NCI-H446 treated with DMSO at 0.1 percent for 48 hours (cell line): ENCODE data around the gene LSG1.

Experiments
- DNase-seq: peaks from one replicate; lab custom pipeline; 2025; lab: John Stamatoyannopoulos, UW

Gene LSG1

DNA sequence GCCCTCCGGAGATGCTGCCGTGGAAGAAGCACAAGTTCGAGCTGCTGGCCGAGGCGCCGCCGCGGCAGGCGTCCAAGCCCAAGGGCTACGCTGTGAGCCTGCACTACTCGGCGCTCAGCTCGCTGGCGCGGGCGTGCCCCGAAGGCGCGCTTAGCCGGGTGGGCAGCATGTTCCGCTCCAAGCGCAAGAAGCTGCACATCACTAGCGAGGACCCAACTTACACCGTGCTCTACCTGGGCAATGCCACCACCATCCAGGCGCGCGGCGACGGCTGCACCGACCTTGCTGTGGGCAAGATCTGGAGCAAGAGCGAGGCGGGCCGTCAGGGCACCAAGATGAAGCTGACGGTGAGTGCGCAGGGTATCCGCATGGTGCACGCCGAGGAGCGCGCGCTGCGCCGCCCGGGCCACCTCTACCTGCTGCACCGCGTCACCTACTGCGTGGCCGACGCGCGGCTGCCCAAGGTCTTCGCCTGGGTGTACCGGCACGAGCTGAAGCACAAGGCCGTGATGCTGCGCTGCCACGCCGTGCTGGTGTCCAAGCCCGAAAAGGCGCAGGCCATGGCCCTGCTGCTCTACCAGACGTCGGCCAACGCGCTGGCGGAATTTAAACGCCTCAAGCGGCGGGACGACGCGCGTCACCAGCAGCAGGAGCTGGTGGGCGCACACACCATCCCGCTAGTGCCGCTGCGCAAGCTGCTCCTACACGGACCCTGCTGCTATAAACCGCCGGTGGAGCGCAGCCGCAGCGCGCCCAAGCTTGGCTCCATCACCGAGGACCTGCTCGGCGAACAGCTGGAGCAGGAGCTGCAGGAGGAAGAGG lies 15.0 kb upstream of the LSG1 start:
- no peak for DNase-seq

DNA sequence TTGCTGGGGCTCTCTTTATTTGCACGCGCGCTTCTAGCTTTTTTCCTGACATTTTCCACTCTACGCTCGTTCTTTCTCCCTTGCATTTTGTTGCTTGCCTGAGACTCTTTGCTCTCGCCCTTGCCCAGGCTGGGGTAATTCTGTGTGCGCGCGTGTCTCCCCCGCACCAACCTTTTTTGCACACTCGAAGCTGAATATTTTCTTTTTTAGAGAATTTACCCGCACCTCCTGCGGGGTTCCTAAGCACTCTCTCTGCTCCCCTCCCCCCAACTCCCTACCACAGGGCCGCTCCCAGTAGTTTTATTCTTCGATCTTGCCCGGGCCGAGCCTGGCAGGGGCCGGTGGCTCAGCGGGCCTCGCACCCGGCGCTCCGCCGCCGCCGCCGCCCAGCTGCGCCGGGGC lies 14.4 kb upstream of the LSG1 start:
- DNase-seq, result no peak

GRCh38 chr3:194685718-194686413 lies 13.9 kb upstream of the LSG1 start, which contains the start of gene FAM43A:
Gene FAM43A, plus strand, starts transcription at chr3:194685883. Its CDS starts 944 bp downstream, at chr3:194686827.
- DNase-seq, result peak; percentile 77

- DNase-seq, result no peak
These were observed 13.2 kb upstream of the LSG1 start for GRCh38 chr3:194685065-194685717.

GRCh38 chr3:194683380-194683779 lies 11.4 kb upstream of the LSG1 start:
- DNase-seq, result no peak

DNA sequence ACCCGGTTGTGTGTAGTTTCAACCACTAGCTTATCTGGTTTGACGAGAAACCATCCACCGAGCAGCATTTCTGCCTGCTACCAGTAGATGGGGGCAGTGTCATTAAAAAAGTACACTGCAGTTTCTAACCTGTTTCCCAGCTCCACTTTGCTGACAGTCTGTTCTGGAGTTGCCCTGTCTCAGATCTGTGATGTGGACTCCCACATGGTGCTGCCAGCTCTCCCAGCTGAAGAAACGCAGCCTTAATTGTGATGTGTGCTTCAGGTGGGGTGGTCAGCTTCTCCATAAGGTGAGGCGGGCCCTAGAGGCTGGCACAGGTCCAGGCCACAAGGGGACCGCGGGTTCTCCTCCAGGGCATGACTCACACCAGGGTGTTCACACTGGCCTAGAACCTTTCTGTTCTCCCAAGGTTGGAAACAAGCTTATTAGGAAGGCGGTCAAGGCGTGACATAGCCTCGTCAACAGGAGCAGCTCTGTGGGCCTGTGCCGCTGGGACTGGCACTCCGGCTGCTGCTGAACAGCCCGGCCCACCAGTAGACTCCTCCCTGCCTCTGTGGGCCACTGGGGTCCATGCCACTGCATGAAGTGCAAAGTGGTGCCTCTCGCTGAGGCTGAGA lies 10.8 kb upstream of the LSG1 start:
- peak; percentile 74 for DNase-seq

GRCh38 chr3:194682189-194682693 lies 10.2 kb upstream of the LSG1 start:
- DNase-seq, result no peak

- DNase-seq, result no peak
These were observed 9.1 kb upstream of the LSG1 start for GRCh38 chr3:194680888-194681615.

GRCh38 chr3:194676471-194676870 lies 4.5 kb upstream of the LSG1 start:
- DNase-seq, result no peak

- DNase-seq, result no peak
These were observed 3.7 kb upstream of the LSG1 start for GRCh38 chr3:194675680-194676079.

- no peak for DNase-seq
These were observed 3.2 kb upstream of the LSG1 start for GRCh38 chr3:194675081-194675640.

DNA sequence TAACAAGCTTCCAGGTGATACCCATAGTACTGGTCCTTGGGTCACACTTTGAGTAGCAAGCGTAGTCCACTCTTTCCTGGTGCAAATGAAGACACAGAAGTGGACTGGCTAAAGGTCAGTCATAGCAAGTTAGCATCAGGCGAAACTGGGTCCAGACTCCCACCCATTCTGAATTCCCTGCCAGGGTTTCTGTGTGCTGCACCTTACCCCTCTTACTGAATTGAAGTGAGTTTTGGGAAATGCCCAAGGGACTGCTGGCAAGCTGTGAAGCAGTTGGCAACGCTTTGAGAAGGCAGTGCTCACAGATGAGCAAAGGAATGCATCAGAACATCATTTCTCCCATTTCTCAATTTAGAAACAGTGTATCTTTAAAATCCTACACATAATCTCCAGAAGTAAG lies 1.8 kb upstream of the LSG1 start:
- DNase-seq, result no peak

- no peak for DNase-seq
These were observed 885 bp upstream of the LSG1 start for GRCh38 chr3:194672876-194673275.

- DNase-seq, result no peak
These were observed 486 bp downstream of the LSG1 start for GRCh38 chr3:194671511-194671899.

DNA sequence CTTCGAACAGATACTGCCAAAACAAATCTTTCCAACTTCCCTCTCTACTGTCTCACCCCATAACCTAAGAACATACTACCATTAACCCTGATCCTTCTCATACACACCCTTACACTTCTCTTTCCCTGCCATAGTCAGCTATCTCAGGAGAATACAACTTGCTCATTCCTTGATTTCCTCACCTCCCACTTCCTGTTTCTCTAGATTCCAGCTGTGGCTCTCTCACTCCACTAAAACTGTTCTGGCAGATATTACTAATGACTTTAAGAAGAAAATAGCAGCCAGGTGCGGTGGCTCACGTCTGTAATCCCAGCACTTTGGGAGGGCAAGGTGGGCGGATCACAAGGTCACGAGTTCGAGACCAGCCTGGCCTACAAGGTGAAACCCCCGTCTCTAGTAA lies 4.6 kb downstream of the LSG1 start:
- DNase-seq, result no peak

DNA sequence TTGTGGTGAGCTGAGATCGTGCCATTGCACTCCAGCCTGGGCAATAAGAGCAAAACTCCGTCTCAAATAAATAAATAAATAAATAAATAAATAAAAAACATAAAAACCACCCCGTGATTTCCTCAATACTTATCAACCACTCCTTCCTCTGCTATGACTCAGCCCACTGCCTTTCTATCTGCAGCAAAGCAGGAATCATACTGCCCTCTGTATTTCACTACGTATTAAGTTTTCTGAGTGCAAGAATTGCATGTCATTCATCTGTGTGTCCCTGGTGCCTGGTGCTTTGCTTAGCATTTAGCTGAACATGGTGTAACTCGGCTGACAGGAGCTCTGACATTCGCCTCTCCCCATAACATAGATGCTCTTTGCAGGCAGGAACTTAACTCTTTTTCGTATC lies 7.1 kb downstream of the LSG1 start:
- no peak for DNase-seq

- DNase-seq, result no peak
These were observed 10.0 kb downstream of the LSG1 start for GRCh38 chr3:194661946-194662345.

GRCh38 chr3:194661374-194661773 lies 10.6 kb downstream of the LSG1 start:
- no peak for DNase-seq

DNA sequence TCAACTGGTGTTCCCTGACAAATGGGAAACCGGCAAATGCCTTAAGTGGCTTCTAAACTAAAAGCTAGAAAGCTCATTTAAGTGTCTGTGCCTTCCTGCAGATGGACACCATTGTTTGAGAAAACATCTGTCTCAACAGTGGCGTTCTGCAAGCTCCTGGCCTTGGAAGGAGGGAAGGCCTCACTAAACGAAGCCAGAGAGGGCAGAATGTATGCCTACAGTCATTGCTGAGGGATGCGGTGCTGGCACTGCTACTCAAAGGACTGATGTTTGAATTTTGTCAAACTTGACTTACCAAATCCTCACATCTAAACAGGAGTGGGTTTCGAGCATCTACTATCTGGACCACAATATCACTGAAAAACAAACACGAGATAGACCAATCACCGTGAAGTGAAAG lies 12.2 kb downstream of the LSG1 start:
- no peak for DNase-seq

- DNase-seq, result no peak
These were observed 13.3 kb downstream of the LSG1 start for GRCh38 chr3:194658477-194659242.

GRCh38 chr3:194657439-194657838 lies 14.6 kb downstream of the LSG1 start:
- DNase-seq, result no peak
